Ovary (tissue), 3 donors: ENCODE measurements around the gene CIART.

ENCODE experiments used
- EP300 ChIP-seq: sonication (generic); formaldehyde crosslinking; IDR thresholded peaks from one replicate; pipeline ENCODE4 v1.6.1; 2017; ENCODE audit warnings: antibody characterized with exemption
- POLR2A ChIP-seq: fragments of 450-650 bp; IDR thresholded peaks from one replicate; pipeline ENCODE4 v1.6.1; 2017; ENCODE audit warnings: antibody characterized with exemption, mild to moderate bottlenecking, moderate library complexity
- TF ChIP-seq, protein P1 (sequence below), 3 donors: fragments of 450-650 bp in 2 of 3; fragments of 200-600 bp in 1 of 3; IDR thresholded peaks; one replicate each; pipeline versions ENCODE4 v1.5.1 to v1.8.0; 2016 to 2022; ENCODE audit warnings: antibody characterized with exemption in 3 of 3, mild to moderate bottlenecking in 1 of 3
- donor health status: DM: no; HTN: no; CAD: no.

DNA sequence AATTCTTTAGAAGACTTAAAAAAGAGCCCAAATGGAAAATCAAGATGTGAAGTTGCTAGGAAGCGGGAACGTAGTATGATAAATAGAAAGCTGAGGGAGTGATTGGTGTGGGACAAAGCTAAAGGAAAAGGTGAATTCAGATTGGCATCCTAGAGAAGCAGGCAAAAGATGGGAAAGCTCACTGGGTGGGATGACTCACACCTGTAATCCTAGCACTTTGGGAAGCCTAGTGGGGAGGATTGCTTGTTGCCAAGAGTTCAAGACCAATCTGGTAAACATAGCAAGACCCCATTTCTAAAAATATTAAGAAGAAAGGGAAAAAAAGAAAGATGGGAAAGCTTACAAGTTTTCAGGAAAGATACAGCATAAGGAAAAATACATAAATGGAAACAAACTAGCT lies 13.1 kb downstream of the CIART start:
- TF ChIP-seq EP300 (no peak), POLR2A (no peak)
- TF ChIP-seq, protein P1, sequence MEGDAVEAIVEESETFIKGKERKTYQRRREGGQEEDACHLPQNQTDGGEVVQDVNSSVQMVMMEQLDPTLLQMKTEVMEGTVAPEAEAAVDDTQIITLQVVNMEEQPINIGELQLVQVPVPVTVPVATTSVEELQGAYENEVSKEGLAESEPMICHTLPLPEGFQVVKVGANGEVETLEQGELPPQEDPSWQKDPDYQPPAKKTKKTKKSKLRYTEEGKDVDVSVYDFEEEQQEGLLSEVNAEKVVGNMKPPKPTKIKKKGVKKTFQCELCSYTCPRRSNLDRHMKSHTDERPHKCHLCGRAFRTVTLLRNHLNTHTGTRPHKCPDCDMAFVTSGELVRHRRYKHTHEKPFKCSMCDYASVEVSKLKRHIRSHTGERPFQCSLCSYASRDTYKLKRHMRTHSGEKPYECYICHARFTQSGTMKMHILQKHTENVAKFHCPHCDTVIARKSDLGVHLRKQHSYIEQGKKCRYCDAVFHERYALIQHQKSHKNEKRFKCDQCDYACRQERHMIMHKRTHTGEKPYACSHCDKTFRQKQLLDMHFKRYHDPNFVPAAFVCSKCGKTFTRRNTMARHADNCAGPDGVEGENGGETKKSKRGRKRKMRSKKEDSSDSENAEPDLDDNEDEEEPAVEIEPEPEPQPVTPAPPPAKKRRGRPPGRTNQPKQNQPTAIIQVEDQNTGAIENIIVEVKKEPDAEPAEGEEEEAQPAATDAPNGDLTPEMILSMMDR (IDR thresholded peaks at IDR 0.05): no peak
